ENCODE data around the gene TIGD2.

TIGD2 gene

DNA sequence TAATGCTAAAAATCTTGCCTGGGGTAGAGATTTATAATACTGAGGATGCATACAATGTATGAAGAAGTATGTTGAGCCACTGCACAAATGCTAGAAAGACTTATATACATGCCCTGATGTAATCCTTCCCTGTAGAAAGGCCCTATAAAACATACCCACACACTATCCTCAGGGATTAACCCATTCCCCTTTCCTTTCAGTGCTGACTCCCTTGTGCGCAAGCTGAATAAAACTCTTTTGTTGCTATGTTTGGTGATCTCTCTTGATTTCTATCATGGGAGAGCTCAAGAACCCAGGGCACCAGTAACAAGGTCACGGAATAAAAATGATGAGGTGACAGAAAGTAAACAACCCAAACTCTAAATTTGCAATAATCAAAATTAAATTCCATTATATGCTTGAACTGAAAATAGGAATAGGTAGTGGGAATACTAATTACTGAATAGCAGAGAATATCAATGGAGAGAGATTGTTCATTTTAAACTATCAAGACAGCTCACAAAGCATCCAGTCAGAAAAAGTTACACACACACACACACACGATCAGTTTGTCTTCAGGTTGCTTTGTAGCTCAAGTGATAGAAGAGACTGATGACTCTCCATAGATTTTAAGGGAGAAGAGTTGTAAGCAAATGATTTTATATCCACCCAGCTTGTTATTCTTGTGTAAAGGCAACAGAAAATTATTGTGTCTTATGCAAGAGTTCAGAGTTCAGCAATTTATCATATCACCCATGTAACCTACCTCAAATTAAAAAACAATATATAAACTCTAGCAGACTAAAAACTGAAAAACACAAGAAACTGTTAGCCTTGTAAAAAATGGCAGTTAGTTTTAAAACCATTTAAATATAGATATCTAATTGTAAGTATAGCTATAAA, 14.8 kb downstream of the TIGD2 start:
- no peak for TF ChIP-seq REST (IDR thresholded peaks at IDR 0.05; ENCODE audit: insufficient replicate concordance, low read depth)
- TF ChIP-seq GABPA (IDR thresholded peaks at IDR 0.05; ENCODE audit: low read depth): no peak
- no peak for TF ChIP-seq POLR2AphosphoS5 (IDR thresholded peaks at IDR 0.05; ENCODE audit: low read depth)
- no peak for TF ChIP-seq CTCF (IDR thresholded peaks at IDR 0.05; ENCODE audit: insufficient read depth, low read length)
- TF ChIP-seq SPI1 (IDR thresholded peaks at IDR 0.05; ENCODE audit: borderline replicate concordance, low read depth): no peak
- DNase-seq (ENCODE audit: low read depth in 1 of 2, low spot score in 1 of 2): no peak
- no peak overlapping the region for H3K27ac ChIP-seq (replicated peaks)
- no peak overlapping the region for H3K4me3 ChIP-seq (replicated peaks; ENCODE audit: insufficient read depth, low read length)
- H3K27me3 ChIP-seq (ENCODE audit: insufficient read depth, poor library complexity, severe bottlenecking): no peaks in the 10 kb centered on the region

- Histone ChIP-seq H3K4me3 (replicated peaks; ENCODE audit: insufficient read depth, low read length) (no peak overlapping the region), H3K27ac (replicated peaks) (no peak overlapping the region)
- TF ChIP-seq SPI1 (IDR thresholded peaks at IDR 0.05; ENCODE audit: borderline replicate concordance, low read depth): no peak
- TF ChIP-seq REST (IDR thresholded peaks at IDR 0.05; ENCODE audit: insufficient replicate concordance, low read depth): no peak
- TF ChIP-seq GABPA (IDR thresholded peaks at IDR 0.05; ENCODE audit: low read depth): no peak
- no peak for TF ChIP-seq POLR2AphosphoS5 (IDR thresholded peaks at IDR 0.05; ENCODE audit: low read depth)
- TF ChIP-seq CTCF (IDR thresholded peaks at IDR 0.05; ENCODE audit: insufficient read depth, low read length): no peak
Measured at GRCh38 chr4:89129080-89129640, 17.8 kb downstream of the TIGD2 start.

GRCh38 chr4:89134775-89135319, 23.5 kb downstream of the TIGD2 start:
- no peak for TF ChIP-seq CTCF (IDR thresholded peaks at IDR 0.05; ENCODE audit: insufficient read depth, low read length)
- no peak for TF ChIP-seq SPI1 (IDR thresholded peaks at IDR 0.05; ENCODE audit: borderline replicate concordance, low read depth)
- no peak for TF ChIP-seq REST (IDR thresholded peaks at IDR 0.05; ENCODE audit: insufficient replicate concordance, low read depth)
- TF ChIP-seq GABPA (IDR thresholded peaks at IDR 0.05; ENCODE audit: low read depth): no peak
- TF ChIP-seq POLR2AphosphoS5 (IDR thresholded peaks at IDR 0.05; ENCODE audit: low read depth): no peak
- no peak overlapping the region for H3K27ac ChIP-seq (replicated peaks)
- H3K4me3 ChIP-seq (replicated peaks; ENCODE audit: insufficient read depth, low read length): no peak overlapping the region
- no peak for DNase-seq (ENCODE audit: low read depth in 1 of 2, low spot score in 1 of 2)
- H3K27me3 ChIP-seq (ENCODE audit: insufficient read depth, poor library complexity, severe bottlenecking): peaks cover 2% of the 10 kb centered on the region

More at GRCh38 chr4:89129080-89129640, 17.8 kb downstream of the TIGD2 start:
- H3K27me3 ChIP-seq (ENCODE audit: insufficient read depth, poor library complexity, severe bottlenecking): no peaks in the 10 kb centered on the region
- no peak for DNase-seq (ENCODE audit: low read depth in 1 of 2, low spot score in 1 of 2)

All from HL-60 (cell line).